Globus pallidus (tissue), 1 donor: ENCODE results near the gene RNF151.

Source experiments
- DNase-seq: peaks from one replicate; pipeline ENCODE4 v3.0.0-alpha.2; 2015; ENCODE audit warnings: low spot score

RNF151 gene

GRCh38 chr16:1978476-1979120 is 11.9 kb downstream of the RNF151 start:
- DNase-seq: no peak

- no peak for DNase-seq
Observed at GRCh38 chr16:1979271-1980029, 12.8 kb downstream of the RNF151 start.

GRCh38 chr16:1980030-1980769 is 13.5 kb downstream of the RNF151 start:
- DNase-seq: no peak

- no peak for DNase-seq
Observed at GRCh38 chr16:1980770-1981087, 14.1 kb downstream of the RNF151 start.

- no peak for DNase-seq
Observed at GRCh38 chr16:1981398-1981836, 14.8 kb downstream of the RNF151 start, which contains the start of gene NOXO1. TSS of gene NOXO1 (minus strand) at chr16:1981469. CDS start at chr16:1981179, 290 bp downstream.

- peak; percentile 55 for DNase-seq
Observed at GRCh38 chr16:1982013-1982433, 15.4 kb downstream of the RNF151 start.

GRCh38 chr16:1982991-1983543 is 16.4 kb downstream of the RNF151 start:
- DNase-seq: no peak

- peak; percentile 91 for DNase-seq
Observed at GRCh38 chr16:1983544-1984346, 17.1 kb downstream of the RNF151 start, which contains the start of gene GFER. TSS of gene GFER (plus strand) at chr16:1984193. CDS start at chr16:1984219, 26 bp downstream.

GRCh38 chr16:1984347-1985225 is 17.9 kb downstream of the RNF151 start:
- DNase-seq: no peak

GRCh38 chr16:1985466-1986150 is 19.0 kb downstream of the RNF151 start:
- DNase-seq: no peak

GRCh38 chr16:1987198-1987597 is 20.5 kb downstream of the RNF151 start:
- DNase-seq: no peak

- DNase-seq: no peak
Observed at GRCh38 chr16:1989209-1990100, 22.8 kb downstream of the RNF151 start, which contains the start of gene SYNGR3. TSS of gene SYNGR3 (plus strand) at chr16:1989970. CDS start at chr16:1990103, 133 bp downstream.

GRCh38 chr16:1990101-1990350 is 23.4 kb downstream of the RNF151 start:
- DNase-seq: no peak

GRCh38 chr16:1990351-1991134 is 23.9 kb downstream of the RNF151 start:
- DNase-seq: no peak

GRCh38 chr16:1991135-1991551 is 24.5 kb downstream of the RNF151 start:
- DNase-seq: no peak

- no peak for DNase-seq
Observed at GRCh38 chr16:1991588-1991947, 24.9 kb downstream of the RNF151 start.

GRCh38 chr16:1991948-1992703 is 25.5 kb downstream of the RNF151 start:
- DNase-seq: peak; percentile 78
